DOHH2 (cell line): Measurements from ENCODE around the gene RNASEH2A.

Source experiments
- H3F3A ChIP-seq: fragments of 200-600 bp; sonication (generic), shearing (Covaris generic); 2 replicates; pipeline ENCODE4 v1.6.0; 2016; ENCODE audit warnings: antibody characterized with exemption, mild to moderate bottlenecking; ENCODE audit not compliant: control insufficient read depth, insufficient read depth
- H3K27ac ChIP-seq: fragments of 200-600 bp; sonication (generic); 2 replicates; pipeline ENCODE4 v1.5.1; 2014; ENCODE audit warnings: low read depth, mild to moderate bottlenecking, low read length, moderate library complexity
- H3K27me3 ChIP-seq: fragments of 200-600 bp; sonication (generic); 2 replicates; pipeline ENCODE4 v1.6.1; 2014; ENCODE audit warnings: mild to moderate bottlenecking, low read length, mixed read lengths; ENCODE audit not compliant: control insufficient read depth
- H3K36me3 ChIP-seq: fragments of 200-600 bp; sonication (generic); 2 replicates; pipeline ENCODE4 v1.6.1; 2014; ENCODE audit warnings: mild to moderate bottlenecking, low read length, moderate library complexity, mixed read lengths; ENCODE audit not compliant: control insufficient read depth
- H3K4me1 ChIP-seq: fragments of 200-600 bp; sonication (generic); 2 replicates; pipeline ENCODE4 v1.6.1; 2014; ENCODE audit warnings: mild to moderate bottlenecking, low read length, mixed read lengths; ENCODE audit not compliant: control insufficient read depth
- H3K4me2 ChIP-seq: fragments of 200-600 bp; sonication (generic); 2 replicates; pipeline ENCODE4 v1.6.0; 2014; ENCODE audit warnings: mild to moderate bottlenecking, low read length, moderate library complexity
- H3K4me3 ChIP-seq: fragments of 200-600 bp; sonication (generic); 2 replicates; pipeline ENCODE4 v1.5.1; 2014; ENCODE audit warnings: mild to moderate bottlenecking, low read length, mixed read lengths
- H3K79me2 ChIP-seq: fragments of 200-600 bp; sonication (generic); 2 replicates; pipeline ENCODE4 v1.6.1; 2014; ENCODE audit warnings: mild to moderate bottlenecking, low read length, mixed read lengths; ENCODE audit not compliant: control insufficient read depth
- H3K9me2 ChIP-seq: fragments of 200-600 bp; sonication (generic); replicated peaks from 2 replicates; pipeline ENCODE4 v1.6.1; 2014; ENCODE audit warnings: mild to moderate bottlenecking, low read length, mixed read lengths; ENCODE audit not compliant: control insufficient read depth
- H3K9me3 ChIP-seq: fragments of 200-600 bp; sonication (generic); 2 replicates; pipeline ENCODE4 v1.6.1; 2014; ENCODE audit warnings: antibody characterized with exemption, low read length, mixed read lengths; ENCODE audit not compliant: control insufficient read depth, insufficient read depth
- H4K20me1 ChIP-seq: fragments of 200-600 bp; sonication (generic); 2 replicates; pipeline ENCODE4 v1.6.0; 2014; ENCODE audit warnings: low read depth, mild to moderate bottlenecking, antibody characterized with exemption, low read length, moderate library complexity; ENCODE audit not compliant: control insufficient read depth, insufficient read depth
- EZH2phosphoT487 ChIP-seq: fragments of 200-600 bp; sonication (generic); IDR thresholded peaks from 2 replicates; pipeline ENCODE4 v1.6.1; 2017; ENCODE audit warnings: borderline replicate concordance, mild to moderate bottlenecking, antibody characterized with exemption, low read length, moderate library complexity, mixed read lengths
- TF ChIP-seq, protein P1 (sequence below): fragments of 200-600 bp; sonication (generic); IDR thresholded peaks from one replicate; pipeline ENCODE4 v1.5.1; 2014; ENCODE audit warnings: antibody characterized with exemption, mild to moderate bottlenecking, low read depth, low read length; ENCODE audit not compliant: poor library complexity, severe bottlenecking

The RNASEH2A gene

DNA sequence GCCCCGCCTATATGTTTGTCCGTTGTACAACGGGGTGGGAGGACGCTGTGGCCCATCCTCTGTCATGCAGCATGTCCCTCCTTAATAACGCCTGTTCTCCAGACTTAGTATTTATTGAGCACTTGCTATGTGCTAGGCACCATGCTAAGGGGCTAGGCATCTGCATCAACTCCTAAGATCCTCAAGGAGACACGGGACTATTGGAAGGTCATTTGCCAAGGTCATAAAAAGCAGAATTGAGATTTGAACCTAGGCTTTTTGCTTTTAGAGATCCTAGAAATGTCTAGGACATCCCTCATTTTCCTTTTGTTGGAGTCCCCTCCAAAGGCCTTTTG is 30.1 kb downstream of the RNASEH2A start:
- Histone ChIP-seq H3K4me2 (peak overlapping the region; percentile 67), H3K4me3 (peak overlapping the region; percentile 65), H3K79me2 (no peaks in the 10 kb centered on the region), H3K27me3 (peaks cover 35% of the 10 kb centered on the region), H3K27ac (no peak overlapping the region), H3F3A (peaks cover 25% of the 10 kb centered on the region), H3K4me1 (peaks cover 69% of the 10 kb centered on the region), H4K20me1 (peaks cover 10% of the 10 kb centered on the region; the same call in 1 of the 2 replicates), H3K9me3 (no peaks in the 10 kb centered on the region), H3K36me3 (no peaks in the 10 kb centered on the region), H3K9me2 (no peaks in the 10 kb centered on the region)
- TF ChIP-seq, protein P1, sequence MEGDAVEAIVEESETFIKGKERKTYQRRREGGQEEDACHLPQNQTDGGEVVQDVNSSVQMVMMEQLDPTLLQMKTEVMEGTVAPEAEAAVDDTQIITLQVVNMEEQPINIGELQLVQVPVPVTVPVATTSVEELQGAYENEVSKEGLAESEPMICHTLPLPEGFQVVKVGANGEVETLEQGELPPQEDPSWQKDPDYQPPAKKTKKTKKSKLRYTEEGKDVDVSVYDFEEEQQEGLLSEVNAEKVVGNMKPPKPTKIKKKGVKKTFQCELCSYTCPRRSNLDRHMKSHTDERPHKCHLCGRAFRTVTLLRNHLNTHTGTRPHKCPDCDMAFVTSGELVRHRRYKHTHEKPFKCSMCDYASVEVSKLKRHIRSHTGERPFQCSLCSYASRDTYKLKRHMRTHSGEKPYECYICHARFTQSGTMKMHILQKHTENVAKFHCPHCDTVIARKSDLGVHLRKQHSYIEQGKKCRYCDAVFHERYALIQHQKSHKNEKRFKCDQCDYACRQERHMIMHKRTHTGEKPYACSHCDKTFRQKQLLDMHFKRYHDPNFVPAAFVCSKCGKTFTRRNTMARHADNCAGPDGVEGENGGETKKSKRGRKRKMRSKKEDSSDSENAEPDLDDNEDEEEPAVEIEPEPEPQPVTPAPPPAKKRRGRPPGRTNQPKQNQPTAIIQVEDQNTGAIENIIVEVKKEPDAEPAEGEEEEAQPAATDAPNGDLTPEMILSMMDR = no peak
- TF ChIP-seq EZH2phosphoT487 = no peak

DNA sequence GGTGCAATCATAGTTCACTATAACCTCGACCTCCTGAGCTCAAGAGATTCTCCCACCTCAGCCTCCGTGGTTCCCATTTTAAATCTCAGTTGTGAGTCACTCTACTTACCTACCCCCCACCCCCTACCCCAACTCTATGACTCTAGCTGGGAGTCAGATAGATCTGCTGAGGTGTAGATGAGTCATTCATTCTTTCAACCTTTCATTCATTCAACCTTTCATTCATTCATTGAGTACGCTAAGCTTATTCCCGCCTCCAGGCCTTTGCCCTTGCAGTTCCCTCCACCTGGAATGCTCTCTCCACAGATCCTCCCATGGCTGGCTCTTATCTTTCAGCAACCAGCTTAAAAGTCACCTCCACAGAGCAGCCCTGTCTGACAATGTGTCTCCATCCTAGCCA is 30.8 kb downstream of the RNASEH2A start:
- TF ChIP-seq EZH2phosphoT487 = no peak
- TF ChIP-seq, protein P1 = no peak
- Histone ChIP-seq H3K36me3 (no peaks in the 10 kb centered on the region), H3K27ac (no peak overlapping the region), H3K9me2 (no peaks in the 10 kb centered on the region), H3K4me1 (peaks cover 69% of the 10 kb centered on the region), H3K79me2 (no peaks in the 10 kb centered on the region), H3K4me3 (no peak overlapping the region), H3K4me2 (no peak overlapping the region), H4K20me1 (peaks cover 10% of the 10 kb centered on the region; the same call in 1 of the 2 replicates), H3K9me3 (no peaks in the 10 kb centered on the region), H3F3A (peaks cover 25% of the 10 kb centered on the region), H3K27me3 (peaks cover 27% of the 10 kb centered on the region)

DNA sequence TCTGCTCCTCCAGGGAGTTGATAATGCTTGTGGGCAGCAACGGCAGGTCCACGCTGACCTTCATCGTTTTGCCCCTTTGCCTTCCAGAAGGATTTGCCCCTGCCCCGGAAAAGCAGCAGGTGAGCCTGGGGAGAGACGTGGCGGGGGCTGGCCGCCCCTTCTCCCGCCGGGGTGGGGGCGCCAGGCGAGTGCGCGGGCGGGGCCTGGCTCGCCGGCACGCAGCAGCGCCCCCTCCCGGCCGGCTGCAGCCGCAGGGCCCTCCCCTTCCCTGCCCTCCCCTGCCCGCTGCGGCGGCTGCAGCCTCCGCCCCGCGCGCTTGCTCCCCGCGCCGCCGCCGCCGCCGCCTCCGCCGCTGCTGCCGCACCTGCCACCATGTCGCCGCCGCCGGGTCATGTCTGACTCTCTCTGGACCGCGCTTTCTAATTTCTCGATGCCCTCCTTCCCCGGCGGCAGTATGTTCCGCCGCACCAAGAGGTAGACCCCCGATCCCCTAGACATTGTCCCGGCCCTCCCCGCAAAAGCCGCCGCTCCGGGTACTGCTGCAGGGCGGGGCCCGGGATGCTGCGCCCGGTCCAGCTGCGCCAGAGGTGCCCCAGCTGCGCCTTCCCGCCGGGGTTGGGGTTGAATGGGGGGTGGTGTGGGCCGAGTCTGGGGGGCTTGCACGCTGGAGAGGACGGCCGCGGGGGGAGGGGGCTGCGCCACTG is 31.9 kb downstream of the RNASEH2A start, which contains the start of gene MAST1:
Gene MAST1, plus strand, starts transcription at position 334 of the 704 bp plus-strand sequence. Its CDS starts 58 bp downstream, at position 392.
- H3K79me2 ChIP-seq = no peaks in the 10 kb centered on the region
- peak within 1 kb of the TSS; percentile 69 for H3K4me3 ChIP-seq
- H3K4me2 ChIP-seq = peak within 1 kb of the TSS; percentile 64
- H4K20me1 ChIP-seq = peaks cover 10% of the 10 kb centered on the region; the same call in 1 of the 2 replicates
- no peaks in the 10 kb centered on the region for H3K9me3 ChIP-seq
- no peaks in the 10 kb centered on the region for H3K36me3 ChIP-seq
- peaks cover 21% of the 10 kb centered on the region for H3F3A ChIP-seq
- peaks cover 21% of the 10 kb centered on the region for H3K27me3 ChIP-seq
- peaks cover 59% of the 10 kb centered on the region for H3K4me1 ChIP-seq
- H3K27ac ChIP-seq = no peak within 1 kb of the TSS
- no peak for TF ChIP-seq EZH2phosphoT487
- TF ChIP-seq, protein P1 = peak; percentile 58
- H3K9me2 ChIP-seq = no peaks in the 10 kb centered on the region
